A673 (cell line): ENCODE data around the gene ETV3L. TPM values are rescaled to one million over a fixed set of nuclear protein-coding genes. Genes with fewer than 3 reads are reported as not detected.

Experiments
- BruUV-seq: library from RNA; stranded (reverse); fragments of 400-500 nt; replicated peaks from 2 replicates; lab custom pipeline; 2021; lab: Mats Ljungman, UMichigan
- CTCF ChIA-PET: fragments of 300-600 bp; sonication (Branson Sonifier 250); formaldehyde crosslinking; loops from one replicate; lab custom pipeline; 2022; ENCODE audit warnings: antibody characterized with exemption; lab: Charles Lee
- POLR2A ChIA-PET: fragments of 300-600 bp; sonication (Branson Sonifier 250); formaldehyde crosslinking; loops from one replicate; lab custom pipeline; 2022; ENCODE audit warnings: antibody characterized with exemption; ENCODE audit not compliant: low non-redundant PET; lab: Charles Lee
- DNase-seq: peaks from one replicate; pipeline ENCODE4 v3.0.0-alpha.2; 2015; ENCODE audit warnings: low spot score
- H3K27ac ChIP-seq: fragments of 200-600 bp; sonication (generic); 2 replicates; pipeline ENCODE4 v1.5.1; 2016; ENCODE audit warnings: mixed run types, low read depth, mild to moderate bottlenecking, mixed read lengths, antibody characterized with exemption, low read length; ENCODE audit not compliant: poor library complexity, severe bottlenecking
- H3K27me3 ChIP-seq: fragments of 200-600 bp; sonication (generic); replicated peaks from 2 replicates; pipeline ENCODE4 v1.6.1; 2017; ENCODE audit warnings: mixed run types, low read depth, mild to moderate bottlenecking, mixed read lengths, antibody characterized with exemption, low read length; ENCODE audit not compliant: insufficient read depth, poor library complexity
- H3K36me3 ChIP-seq: fragments of 200-600 bp; sonication (generic); 2 replicates; pipeline ENCODE4 v1.6.1; 2016; ENCODE audit warnings: mixed run types, mild to moderate bottlenecking, mixed read lengths, antibody characterized with exemption, low read length; ENCODE audit not compliant: insufficient read depth, poor library complexity, severe bottlenecking
- H3K4me1 ChIP-seq: fragments of 200-600 bp; sonication (generic); 2 replicates; pipeline ENCODE4 v1.6.1; 2017; ENCODE audit warnings: mixed run types, mild to moderate bottlenecking, mixed read lengths, antibody characterized with exemption, low read length; ENCODE audit not compliant: insufficient read depth, poor library complexity, severe bottlenecking
- H3K4me3 ChIP-seq: fragments of 200-600 bp; sonication (generic); 2 replicates; pipeline ENCODE4 v1.5.1; 2016; ENCODE audit warnings: low read depth, mixed run types, mild to moderate bottlenecking, mixed read lengths, low read length; ENCODE audit not compliant: poor library complexity, severe bottlenecking
- H3K9me3 ChIP-seq: fragments of 200-600 bp; sonication (generic); 2 replicates; pipeline ENCODE4 v1.6.1; 2016; ENCODE audit warnings: mixed run types, low read depth, mild to moderate bottlenecking, mixed read lengths, antibody characterized with exemption, low read length; ENCODE audit not compliant: poor library complexity, severe bottlenecking
- CTCF ChIP-seq: fragments of 300-800, 200-600 bp; sonication (generic); conservative IDR thresholded peaks from 2 replicates; pipeline ENCODE4 v1.5.1; 2017; ENCODE audit warnings: low read depth, mild to moderate bottlenecking, antibody characterized with exemption, low read length, moderate library complexity, mixed read lengths
- EZH2 ChIP-seq: fragments of 200-600 bp; sonication (generic); IDR thresholded peaks from 2 replicates; pipeline ENCODE4 v1.6.1; 2017; ENCODE audit warnings: borderline replicate concordance, low read depth, mild to moderate bottlenecking, mixed read lengths, antibody characterized with exemption, low read length; ENCODE audit not compliant: poor library complexity, severe bottlenecking
- intact Hi-C: fragments of 100-400 bp; cut with micrococcal nuclease; formaldehyde crosslinking; loops from one replicate; pipeline ENCODE4 v1.10.0; 2022; ENCODE audit not compliant: unreplicated experiment
- total RNA-seq: library from RNA; stranded (reverse); gene quantifications from 2 replicates; pipeline ENCODE4 v1.2.3, GENCODE V29; 2021

ETV3L gene
- total RNA-seq, 1 experiment from 2014 or later, result not detected

GRCh38 chr1:157133426-157133825 is 33.8 kb upstream of the ETV3L start:
- Histone ChIP-seq H3K4me3 (no peak overlapping the region), H3K36me3 (peaks cover 77% of the 10 kb centered on the region), H3K4me1 (peaks cover 15% of the 10 kb centered on the region), H3K9me3 (no peaks in the 10 kb centered on the region), H3K27me3 (no peaks in the 10 kb centered on the region), H3K27ac (no peak overlapping the region)
- no TSS peak for BruUV-seq
- ChIA-PET POLR2A (no interaction called here), CTCF (no interaction called here)
- intact Hi-C loops, result no loop called here
- TF ChIP-seq EZH2 (no peak), CTCF (no peak)
- no peak for DNase-seq

- Histone ChIP-seq H3K4me3 (no peak overlapping the region), H3K27me3 (no peaks in the 10 kb centered on the region), H3K9me3 (no peaks in the 10 kb centered on the region), H3K36me3 (peaks cover 84% of the 10 kb centered on the region), H3K27ac (no peak overlapping the region), H3K4me1 (peaks cover 15% of the 10 kb centered on the region)
- TF ChIP-seq CTCF, result no peak
- no peak for TF ChIP-seq EZH2
- ChIA-PET CTCF (no interaction called here), POLR2A (no interaction called here)
- DNase-seq, result no peak
- BruUV-seq, result no TSS peak
- intact Hi-C loops, result no loop called here
Observed at GRCh38 chr1:157132616-157133167, 33.1 kb upstream of the ETV3L start.

GRCh38 chr1:157132111-157132510 is 32.5 kb upstream of the ETV3L start:
- POLR2A ChIA-PET, result no interaction called here
- intact Hi-C loops, result no loop called here
- Histone ChIP-seq H3K27ac (no peak overlapping the region), H3K4me3 (no peak overlapping the region), H3K36me3 (peaks cover 89% of the 10 kb centered on the region), H3K4me1 (peaks cover 15% of the 10 kb centered on the region), H3K9me3 (no peaks in the 10 kb centered on the region), H3K27me3 (no peaks in the 10 kb centered on the region)
- CTCF ChIA-PET, result no interaction called here
- no peak for TF ChIP-seq EZH2
- BruUV-seq, result no TSS peak
- no peak for DNase-seq

- ChIA-PET CTCF (no interaction called here), POLR2A (no interaction called here)
- H3K36me3 ChIP-seq, result peaks cover 95% of the 10 kb centered on the region
- TF ChIP-seq EZH2, result no peak
- peaks cover 10% of the 10 kb centered on the region for H3K4me1 ChIP-seq
- H3K27me3 ChIP-seq, result no peaks in the 10 kb centered on the region
- no peak for DNase-seq
- intact Hi-C loops, result no loop called here
- H3K4me3 ChIP-seq, result no peak overlapping the region
- no peaks in the 10 kb centered on the region for H3K9me3 ChIP-seq
- BruUV-seq, result no TSS peak
- no peak overlapping the region for H3K27ac ChIP-seq
Observed at GRCh38 chr1:157131281-157131680, 31.7 kb upstream of the ETV3L start.
